ENCODE measurements around the gene TRAPPC3. TPM values are rescaled to one million over a fixed set of nuclear protein-coding genes. Genes with fewer than 3 reads are reported as not detected.
A peak's percentile ranks its signal among the peaks of the same experiment; 100 is the strongest.

Gene TRAPPC3
- total RNA-seq, 1 donor from 2014 or later, result 63.1 TPM

DNA sequence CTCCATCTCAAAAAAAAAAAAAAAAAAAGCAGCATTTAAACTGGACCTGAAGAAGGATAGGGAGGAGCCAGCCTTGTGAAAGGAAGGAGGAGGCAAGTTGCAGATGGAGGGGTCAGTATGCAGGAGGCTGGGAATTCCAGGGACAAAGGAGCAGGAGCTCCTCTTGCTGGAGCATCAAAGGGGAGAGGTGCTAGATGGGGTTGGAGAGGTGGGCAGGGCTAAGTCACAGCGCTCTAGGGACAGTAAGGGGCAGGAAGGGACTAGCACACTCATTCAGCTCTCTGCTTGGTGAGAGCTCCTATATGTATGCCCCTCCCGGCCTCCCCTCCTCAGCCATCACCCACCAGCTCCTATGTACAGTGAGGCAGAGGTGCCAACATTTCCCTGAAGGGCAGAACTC, 33.4 kb upstream of the TRAPPC3 start:
- H3K27me3 ChIP-seq, result no peaks in the 10 kb centered on the region
- TF ChIP-seq, protein P1, sequence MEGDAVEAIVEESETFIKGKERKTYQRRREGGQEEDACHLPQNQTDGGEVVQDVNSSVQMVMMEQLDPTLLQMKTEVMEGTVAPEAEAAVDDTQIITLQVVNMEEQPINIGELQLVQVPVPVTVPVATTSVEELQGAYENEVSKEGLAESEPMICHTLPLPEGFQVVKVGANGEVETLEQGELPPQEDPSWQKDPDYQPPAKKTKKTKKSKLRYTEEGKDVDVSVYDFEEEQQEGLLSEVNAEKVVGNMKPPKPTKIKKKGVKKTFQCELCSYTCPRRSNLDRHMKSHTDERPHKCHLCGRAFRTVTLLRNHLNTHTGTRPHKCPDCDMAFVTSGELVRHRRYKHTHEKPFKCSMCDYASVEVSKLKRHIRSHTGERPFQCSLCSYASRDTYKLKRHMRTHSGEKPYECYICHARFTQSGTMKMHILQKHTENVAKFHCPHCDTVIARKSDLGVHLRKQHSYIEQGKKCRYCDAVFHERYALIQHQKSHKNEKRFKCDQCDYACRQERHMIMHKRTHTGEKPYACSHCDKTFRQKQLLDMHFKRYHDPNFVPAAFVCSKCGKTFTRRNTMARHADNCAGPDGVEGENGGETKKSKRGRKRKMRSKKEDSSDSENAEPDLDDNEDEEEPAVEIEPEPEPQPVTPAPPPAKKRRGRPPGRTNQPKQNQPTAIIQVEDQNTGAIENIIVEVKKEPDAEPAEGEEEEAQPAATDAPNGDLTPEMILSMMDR (IDR thresholded peaks at IDR 0.05), result no peak
- no peak for ATAC-seq
- peaks cover 38% of the 10 kb centered on the region for H3K36me3 ChIP-seq
- no peak overlapping the region for H3K27ac ChIP-seq
- intact Hi-C loops (cut with DNase I), result no loop called here
- H3K4me1 ChIP-seq, result peaks cover 12% of the 10 kb centered on the region
- H3K9me3 ChIP-seq, result no peaks in the 10 kb centered on the region
- H3K4me3 ChIP-seq, result no peak overlapping the region
- no peak for DNase-seq

DNA sequence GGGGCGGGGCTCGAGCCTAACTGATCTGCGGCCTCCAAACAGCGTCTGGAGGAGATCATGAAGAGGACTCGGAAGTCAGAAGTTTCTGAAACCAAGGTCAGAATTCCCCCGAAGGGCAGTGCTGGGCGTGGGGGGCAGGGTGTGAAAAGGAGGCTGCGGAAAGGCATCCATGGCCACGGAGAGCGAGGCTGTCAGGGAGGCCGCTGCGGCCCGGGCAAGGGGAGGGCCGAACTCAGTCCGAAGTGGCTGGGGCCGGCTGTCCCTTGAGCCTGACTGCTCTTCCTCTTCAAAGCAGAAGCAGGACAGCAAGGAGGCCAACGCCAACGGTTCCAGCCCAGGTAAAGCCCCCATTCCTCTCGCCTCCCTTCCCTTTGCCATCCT, 29.9 kb upstream of the TRAPPC3 start:
- H3K4me3 ChIP-seq, result no peak overlapping the region
- H3K4me1 ChIP-seq, result peaks cover 7% of the 10 kb centered on the region
- H3K36me3 ChIP-seq, result peaks cover 72% of the 10 kb centered on the region
- no peaks in the 10 kb centered on the region for H3K9me3 ChIP-seq
- H3K27ac ChIP-seq, result no peak overlapping the region
- intact Hi-C loops (cut with DNase I), result no loop called here
- TF ChIP-seq, protein P1 (IDR thresholded peaks at IDR 0.05), result no peak
- H3K27me3 ChIP-seq, result no peaks in the 10 kb centered on the region
- ATAC-seq (no peak), DNase-seq (no peak)

- Histone ChIP-seq H3K27ac (no peak overlapping the region), H3K27me3 (no peaks in the 10 kb centered on the region), H3K4me1 (peaks cover 7% of the 10 kb centered on the region), H3K4me3 (peak overlapping the region; percentile 16), H3K9me3 (no peaks in the 10 kb centered on the region), H3K36me3 (peaks cover 78% of the 10 kb centered on the region)
- intact Hi-C loops (cut with DNase I), result no loop called here
- TF ChIP-seq, protein P1 (IDR thresholded peaks at IDR 0.05), result no peak
- DNase-seq, result peak; percentile 86
- ATAC-seq, result peak; percentile 80
Measured at GRCh38 chr1:36178471-36179219, 29.4 kb upstream of the TRAPPC3 start.

DNA sequence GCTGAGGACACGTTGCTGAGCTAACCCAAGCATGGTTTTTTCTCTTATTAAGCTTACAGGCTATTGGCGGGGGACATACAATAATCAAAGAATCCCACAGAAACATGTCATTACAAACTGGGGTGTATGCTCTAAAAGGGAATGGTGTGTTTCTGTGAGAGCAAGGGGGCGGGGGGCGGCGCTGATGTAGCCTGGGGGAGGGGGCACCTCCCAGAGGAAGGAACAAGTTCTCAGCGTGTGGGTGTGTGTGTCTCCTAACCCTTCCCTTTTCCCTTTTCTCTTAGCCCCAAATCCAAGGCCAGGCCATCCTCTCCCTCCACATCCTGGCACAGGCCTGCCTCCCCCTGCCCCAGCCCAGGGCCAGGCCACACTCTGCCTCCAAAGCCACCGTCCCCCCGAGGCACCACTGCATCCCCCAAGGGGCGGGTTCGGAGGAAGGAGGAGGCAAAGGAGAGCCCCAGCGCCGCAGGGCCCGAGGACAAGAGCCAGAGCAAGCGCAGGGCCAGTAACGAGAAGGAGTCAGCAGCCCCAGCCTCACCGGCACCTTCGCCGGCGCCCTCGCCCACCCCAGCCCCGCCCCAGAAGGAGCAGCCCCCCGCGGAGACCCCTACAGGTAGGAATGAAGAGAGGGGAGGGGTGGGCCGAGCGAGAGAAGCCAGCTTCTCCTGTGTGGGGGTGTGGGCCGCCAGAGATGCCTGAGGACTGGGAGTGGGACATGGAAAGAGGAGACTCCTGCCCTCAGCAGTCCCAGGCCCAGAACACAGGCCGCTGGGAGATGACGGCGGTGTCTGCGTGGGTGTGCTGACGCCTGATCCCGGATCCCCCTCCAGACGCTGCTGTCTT, 28.5 kb upstream of the TRAPPC3 start:
- Histone ChIP-seq H3K27ac (no peak overlapping the region), H3K4me1 (peaks cover 2% of the 10 kb centered on the region), H3K27me3 (no peaks in the 10 kb centered on the region), H3K9me3 (no peaks in the 10 kb centered on the region), H3K4me3 (no peak overlapping the region), H3K36me3 (peaks cover 86% of the 10 kb centered on the region)
- ATAC-seq, result no peak
- TF ChIP-seq, protein P1 (IDR thresholded peaks at IDR 0.05), result no peak
- intact Hi-C loops (cut with DNase I), result no loop called here
- no peak for DNase-seq

DNA sequence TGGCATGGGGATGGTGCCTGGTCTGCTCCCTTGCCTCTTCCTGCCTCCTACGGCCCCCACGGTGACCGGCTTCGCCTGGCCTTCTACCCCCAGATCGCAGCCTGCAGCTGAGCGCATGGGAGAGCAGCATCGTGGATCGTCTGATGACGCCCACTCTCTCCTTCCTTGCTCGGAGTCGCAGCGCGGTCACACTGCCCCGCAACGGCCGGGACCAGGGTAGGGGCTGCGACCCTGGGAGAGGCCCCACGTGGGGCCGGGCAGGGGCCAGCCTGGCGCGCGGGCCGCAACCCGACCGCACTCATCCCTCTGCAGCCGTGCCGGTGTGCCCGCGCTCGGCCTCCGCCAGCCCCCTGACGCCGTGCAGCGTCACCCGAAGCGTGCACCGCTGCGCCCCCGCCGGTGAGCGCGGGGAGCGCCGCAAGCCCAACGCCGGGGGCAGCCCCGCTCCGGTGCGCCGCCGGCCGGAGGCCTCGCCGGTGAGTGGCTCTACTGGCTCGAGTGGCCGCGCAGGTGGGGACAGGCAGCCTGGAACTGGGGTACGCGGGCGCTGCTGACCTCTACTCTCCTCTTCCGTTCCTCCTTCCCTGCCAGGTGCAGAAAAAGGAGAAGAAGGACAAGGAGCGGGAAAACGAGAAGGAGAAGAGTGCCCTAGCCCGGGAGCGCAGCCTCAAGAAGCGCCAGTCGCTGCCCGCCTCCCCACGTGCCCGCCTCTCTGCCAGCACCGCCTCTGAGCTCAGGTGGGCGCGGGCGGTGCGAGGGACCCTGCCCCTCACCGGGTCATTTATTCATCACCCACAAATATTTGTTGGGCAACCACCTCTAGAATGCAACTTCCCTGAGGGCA, 27.0 kb upstream of the TRAPPC3 start:
- TF ChIP-seq, protein P1 (IDR thresholded peaks at IDR 0.05), result no peak
- H3K36me3 ChIP-seq, result peaks cover 98% of the 10 kb centered on the region
- no peak for ATAC-seq
- H3K4me3 ChIP-seq, result no peak overlapping the region
- no peak for DNase-seq
- intact Hi-C loops (cut with DNase I), result no loop called here
- no peaks in the 10 kb centered on the region for H3K27me3 ChIP-seq
- no peaks in the 10 kb centered on the region for H3K9me3 ChIP-seq
- H3K27ac ChIP-seq, result no peak overlapping the region
- no peaks in the 10 kb centered on the region for H3K4me1 ChIP-seq

Measured in upper lobe of right lung (tissue), 1 donor.